K562 (cell line): Measurements from ENCODE around the gene LCLAT1. TPM values are rescaled to one million over a fixed set of nuclear protein-coding genes. Genes with fewer than 3 reads are reported as not detected.

Experiments
- ATAC-seq: fragments of 200-7000 bp; cut with Tn5 transposase; 3 replicates; pipeline ENCODE4 v1.9.1; 2020; ENCODE audit warnings: moderate library complexity
- BruUV-seq: library from RNA; stranded (reverse); fragments of 400-500 nt; replicated peaks from 2 replicates; lab custom pipeline; 2021; lab: Mats Ljungman, UMichigan
- CTCF ChIA-PET: fragments of 300-600 bp; formaldehyde crosslinking; extraction: SDS; loops from one replicate; lab custom pipeline; 2021; ENCODE audit warnings: low intra/inter-chr PET ratio; lab: Yijun Ruan, JAX
- POLR2A ChIA-PET: fragments of 300-600, 350-650 bp; sonication (Branson Sonifier 250); formaldehyde crosslinking; extraction: SDS; loops from one replicate; lab custom pipeline; 2021; ENCODE audit warnings: antibody characterized with exemption, inconsistent platforms; lab: Yijun Ruan, JAX
- DNase-seq, 4 experiments: peaks; one replicate each; pipeline versions ENCODE4 v3.0.0 to v3.0.0-alpha.2; 2011 to 2018; ENCODE audit warnings: low spot score in 3 of 4, mixed read lengths in 3 of 4; ENCODE audit errors: extremely low read depth in 1 of 4
- FAIRE-seq: peaks from 2 replicates; lab custom pipeline; 2011; peaks lifted over from hg19 to GRCh38; lab: Jason Lieb, UNC
- H2AFZ ChIP-seq: 2 replicates; pipeline ENCODE4 v1.6.0; 2011; ENCODE audit warnings: low read depth, low read length, control low read depth, inconsistent platforms
- H3K27ac ChIP-seq: fragments of 200-600 bp; 3 replicates; pipeline ENCODE4 v1.8.0; 2011; ENCODE audit warnings: low read depth, mild to moderate bottlenecking, control low read depth, inconsistent platforms, low read length, moderate library complexity, mixed read lengths; ENCODE audit errors: extremely low read depth
- H3K27me3 ChIP-seq, 2 experiments: fragments of 300-600 bp in 1 of 2; 2 replicates in 1 of 2; 3 replicates in 1 of 2; pipeline versions ENCODE4 v1.6.0 to v1.8.0; 2011; ENCODE audit warnings: inconsistent platforms in 2 of 2, low read length in 2 of 2, mild to moderate bottlenecking in 1 of 2, mixed read lengths in 1 of 2, moderate library complexity in 1 of 2; ENCODE audit not compliant: control insufficient read depth in 2 of 2, insufficient read depth in 2 of 2
- H3K36me3 ChIP-seq: fragments of 300-600 bp; 3 replicates; pipeline ENCODE4 v1.8.0; 2011; ENCODE audit warnings: mild to moderate bottlenecking, low read length, inconsistent platforms; ENCODE audit not compliant: control insufficient read depth, insufficient read depth
- H3K4me1 ChIP-seq, 2 experiments: fragments of 200-600 bp in 1 of 2; replicated peaks in 1 of 2; 2 replicates in 1 of 2; 3 replicates in 1 of 2; pipeline versions ENCODE4 v1.5.1 to v1.8.0; 2011; ENCODE audit warnings: inconsistent platforms in 2 of 2, low read length in 2 of 2, mild to moderate bottlenecking in 1 of 2, mixed read lengths in 1 of 2, moderate library complexity in 1 of 2; ENCODE audit not compliant: control insufficient read depth in 2 of 2, insufficient read depth in 2 of 2
- H3K4me2 ChIP-seq: 2 replicates; pipeline ENCODE4 v1.6.1; 2011; ENCODE audit warnings: low read length, control low read depth, inconsistent platforms, mixed read lengths; ENCODE audit not compliant: insufficient read depth
- H3K4me3 ChIP-seq: fragments of 200-600 bp; sonication (generic), shearing (Covaris generic); 2 replicates; pipeline ENCODE4 v1.5.1; 2016; ENCODE audit warnings: control low read depth, inconsistent platforms
- H3K79me2 ChIP-seq: fragments of 200-600 bp; 3 replicates; pipeline ENCODE4 v1.8.0; 2011; ENCODE audit warnings: low read length, inconsistent platforms; ENCODE audit not compliant: control insufficient read depth, insufficient read depth
- H3K9ac ChIP-seq, 2 experiments: 2 replicates each; pipeline versions ENCODE4 v1.6.0 to v1.6.1; 2011; ENCODE audit warnings: low read depth in 2 of 2, low read length in 2 of 2, control low read depth in 1 of 2, inconsistent platforms in 1 of 2, mild to moderate bottlenecking in 1 of 2, mixed read lengths in 1 of 2; ENCODE audit not compliant: insufficient read depth in 1 of 2
- H3K9me1 ChIP-seq: one replicate; pipeline ENCODE4 v1.6.0; 2011; ENCODE audit warnings: inconsistent platforms, mild to moderate bottlenecking, low read length, moderate library complexity; ENCODE audit not compliant: control insufficient read depth, insufficient read depth
- H3K9me3 ChIP-seq: replicated peaks from 2 replicates; pipeline ENCODE4 v1.5.1; 2011; ENCODE audit warnings: low read depth, low read length, inconsistent platforms; ENCODE audit not compliant: control insufficient read depth, insufficient read depth
- H4K20me1 ChIP-seq: replicated peaks from 2 replicates; pipeline ENCODE4 v1.6.1; 2011; ENCODE audit warnings: low read length, inconsistent platforms, mixed read lengths; ENCODE audit not compliant: control insufficient read depth, insufficient read depth
- DNMT1 ChIP-seq: fragments of 450-650 bp; IDR thresholded peaks from 2 replicates; pipeline ENCODE4 v1.6.1; 2016; ENCODE audit warnings: antibody characterized with exemption, mild to moderate bottlenecking
- GTF2A2 ChIP-seq: IDR thresholded peaks from 2 replicates; pipeline ENCODE4 v1.6.1; 2016; ENCODE audit warnings: mild to moderate bottlenecking, missing genetic modification characterization, missing compliant biosample characterization
- HMGN3 ChIP-seq: IDR thresholded peaks from 2 replicates; pipeline ENCODE4 v1.6.1; 2011; ENCODE audit warnings: borderline replicate concordance, low read depth, mild to moderate bottlenecking, mixed read lengths, low read length; ENCODE audit not compliant: insufficient read length; ENCODE audit errors: extremely low read depth
- HOXB6 ChIP-seq: fragments of 250-450 bp; sonication (Bioruptor Pico); IDR thresholded peaks from 2 replicates; pipeline ENCODE4 v1.5.1; 2022; ENCODE audit warnings: mild to moderate bottlenecking, borderline replicate concordance
- KHSRP ChIP-seq: fragments of 450-650 bp; IDR thresholded peaks from 2 replicates; pipeline ENCODE4 v1.6.1; 2017
- MTA1 ChIP-seq: fragments of 450-650 bp; IDR thresholded peaks from 2 replicates; pipeline ENCODE4 v1.6.1; 2017; ENCODE audit warnings: borderline replicate concordance
- NCOA6 ChIP-seq: fragments of 450-650 bp; IDR thresholded peaks from 2 replicates; pipeline ENCODE4 v1.6.1; 2017; ENCODE audit warnings: mild to moderate bottlenecking
- TAL1 ChIP-seq: fragments of 450-650 bp; IDR thresholded peaks from 2 replicates; pipeline ENCODE4 v1.6.1; 2016; ENCODE audit warnings: mild to moderate bottlenecking
- ZBED1 ChIP-seq: IDR thresholded peaks from 2 replicates; pipeline ENCODE4 v1.6.1; 2014
- ZNF140 ChIP-seq: fragments of 250-450 bp; sonication (Bioruptor Pico); IDR thresholded peaks from 2 replicates; pipeline ENCODE4 v1.8.0; 2021; ENCODE audit warnings: moderate library complexity, mild to moderate bottlenecking, inconsistent platforms
- ZNF431 ChIP-seq: sonication (generic); formaldehyde crosslinking; IDR thresholded peaks from 2 replicates; pipeline ENCODE4 v1.8.0; 2022; ENCODE audit warnings: mild to moderate bottlenecking, missing genetic modification reagents
- ZNF507 ChIP-seq: conservative IDR thresholded peaks from 2 replicates; pipeline ENCODE4 v1.6.1; 2017; ENCODE audit warnings: missing genetic modification characterization, missing compliant biosample characterization
- ZNF511 ChIP-seq: sonication (generic); formaldehyde crosslinking; IDR thresholded peaks from 2 replicates; pipeline ENCODE4 v1.8.0; 2022; ENCODE audit warnings: mild to moderate bottlenecking, missing genetic modification reagents
- WGBS: fragments of 100-300 bp; shearing (Covaris generic); methylation state at CpG from one replicate; pipeline ENCODE4 v1.1.6; 2016; ENCODE audit warnings: low coverage, mixed read lengths; ENCODE audit not compliant: insufficient coverage; ENCODE audit errors: missing lambda C conversion rate; 5-methylcytosine and 5-hydroxymethylcytosine counted together
- in situ Hi-C: fragments of 300-500 bp; cut with MboI; formaldehyde crosslinking; loops from 4 replicates; pipeline ENCODE4 v1.15.0; 2018; ENCODE audit warnings: inconsistent platforms, mixed read lengths
- intact Hi-C: fragments of 100-400 bp; cut with micrococcal nuclease; formaldehyde crosslinking; loops from 2 replicates; pipeline ENCODE4 v1.14.2; 2022
- polyA plus RNA-seq, 8 experiments: library from polyadenylated mRNA; depleted of rRNA in 4 of 8; stranded (reverse) in 5 of 8; unstranded in 3 of 8; fragments of >200 nt; fragmentation: Nextera tagmentation in 2 of 8; fragmentation: Illumina TruSeq in 1 of 8; extraction: Ambion mirVana in 2 of 8; extraction: Trizol in 1 of 8; gene quantifications; 2 replicates each; pipeline versions ENCODE4 v1.2.1 to v1.2.3, GENCODE V29; 2011 to 2014; ENCODE audit warnings: inconsistent platforms in 1 of 8, missing spikeins in 1 of 8
- total RNA-seq, 7 experiments: library from RNA; depleted of rRNA in 6 of 7; stranded (reverse); fragments of >200 nt in 6 of 7; fragmentation: Illumina TruSeq in 2 of 7; extraction: Trizol in 2 of 7; gene quantifications; 2 replicates each; pipeline versions ENCODE4 v1.2.1 to v1.2.3, GENCODE V29; 2011 to 2021; ENCODE audit warnings: low replicate concordance in 1 of 7
- TF ChIP-seq, protein P1 (sequence below): sonication (generic); formaldehyde crosslinking; IDR thresholded peaks from 2 replicates; pipeline ENCODE4 v1.8.0; 2023; ENCODE audit warnings: mild to moderate bottlenecking, missing genetic modification reagents
- TF ChIP-seq, protein P2 (sequence below), 3 experiments: fragments of 200-800 bp in 1 of 3; fragments of 250-450 bp in 1 of 3; fragments of 450-650 bp in 1 of 3; sonication (Bioruptor Pico) in 1 of 3; sonication (Bioruptor generic) in 1 of 3; formaldehyde crosslinking in 1 of 3; IDR thresholded peaks; 2 replicates each; pipeline versions ENCODE4 v1.6.1 to v1.8.0; 2016 to 2022; ENCODE audit warnings: mild to moderate bottlenecking in 2 of 3, missing genetic modification characterization in 2 of 3, missing compliant biosample characterization in 1 of 3, moderate library complexity in 1 of 3

The LCLAT1 gene
- total and polyA plus RNA-seq, 9 of the 15 experiments (the other 6 are each of a cell fraction or from before 2014, with no cell fraction given) = 8.9 to 63.3 (median 25.4) TPM

DNA sequence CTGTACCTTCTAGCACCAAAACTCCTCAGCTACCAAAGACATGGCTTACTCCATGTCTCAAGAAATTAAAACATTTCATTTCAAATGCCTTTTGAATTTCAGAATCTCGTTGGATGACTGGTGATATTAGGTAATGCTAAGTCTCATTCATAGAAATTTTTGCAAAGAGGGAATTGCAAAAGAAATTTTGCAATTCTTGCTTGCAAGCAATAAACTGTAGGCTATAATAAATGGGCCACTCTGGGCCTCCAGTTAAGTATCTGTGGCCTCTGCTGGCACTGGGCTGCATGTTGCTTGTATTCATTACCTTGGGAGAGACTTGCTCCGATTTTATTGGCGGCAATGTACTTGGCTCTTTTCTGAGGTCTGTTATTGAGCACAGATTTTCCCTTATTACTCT, 2.8 kb upstream of the LCLAT1 start:
- H3K79me2 ChIP-seq = peaks cover 25% of the 10 kb centered on the region
- H3K9me3 ChIP-seq = no peaks in the 10 kb centered on the region
- no peak overlapping the region for H2AFZ ChIP-seq
- no peaks in the 10 kb centered on the region for H4K20me1 ChIP-seq
- no peak overlapping the region for H3K27ac ChIP-seq
- peaks cover 19 to 26% of the 10 kb centered on the region in 2 experiments for H3K4me1 ChIP-seq
- ATAC-seq (no peak), FAIRE-seq (no peak), DNase-seq (no peak)
- H3K4me3 ChIP-seq = no peak overlapping the region
- BruUV-seq = no TSS peak
- intact Hi-C loops (loop anchor here (10.0 kb wide), 1 partner anchor 209 kb away; the partner anchor contains the start of gene LBH), in situ Hi-C loops (no loop called here)
- ChIA-PET POLR2A (no interaction called here), CTCF (no interaction called here)
- no peaks in the 10 kb centered on the region; the same call in 2 of the 3 replicates for H3K36me3 ChIP-seq
- TF ChIP-seq ZNF507 (tag) = no peak
- TF ChIP-seq ZNF431 (CRISPR knock-in tag) = no peak
- no peak for TF ChIP-seq NCOA6
- TF ChIP-seq TAL1 = no peak
- TF ChIP-seq GTF2A2 (tag) = no peak
- TF ChIP-seq HMGN3 = no peak
- TF ChIP-seq, protein P1, sequence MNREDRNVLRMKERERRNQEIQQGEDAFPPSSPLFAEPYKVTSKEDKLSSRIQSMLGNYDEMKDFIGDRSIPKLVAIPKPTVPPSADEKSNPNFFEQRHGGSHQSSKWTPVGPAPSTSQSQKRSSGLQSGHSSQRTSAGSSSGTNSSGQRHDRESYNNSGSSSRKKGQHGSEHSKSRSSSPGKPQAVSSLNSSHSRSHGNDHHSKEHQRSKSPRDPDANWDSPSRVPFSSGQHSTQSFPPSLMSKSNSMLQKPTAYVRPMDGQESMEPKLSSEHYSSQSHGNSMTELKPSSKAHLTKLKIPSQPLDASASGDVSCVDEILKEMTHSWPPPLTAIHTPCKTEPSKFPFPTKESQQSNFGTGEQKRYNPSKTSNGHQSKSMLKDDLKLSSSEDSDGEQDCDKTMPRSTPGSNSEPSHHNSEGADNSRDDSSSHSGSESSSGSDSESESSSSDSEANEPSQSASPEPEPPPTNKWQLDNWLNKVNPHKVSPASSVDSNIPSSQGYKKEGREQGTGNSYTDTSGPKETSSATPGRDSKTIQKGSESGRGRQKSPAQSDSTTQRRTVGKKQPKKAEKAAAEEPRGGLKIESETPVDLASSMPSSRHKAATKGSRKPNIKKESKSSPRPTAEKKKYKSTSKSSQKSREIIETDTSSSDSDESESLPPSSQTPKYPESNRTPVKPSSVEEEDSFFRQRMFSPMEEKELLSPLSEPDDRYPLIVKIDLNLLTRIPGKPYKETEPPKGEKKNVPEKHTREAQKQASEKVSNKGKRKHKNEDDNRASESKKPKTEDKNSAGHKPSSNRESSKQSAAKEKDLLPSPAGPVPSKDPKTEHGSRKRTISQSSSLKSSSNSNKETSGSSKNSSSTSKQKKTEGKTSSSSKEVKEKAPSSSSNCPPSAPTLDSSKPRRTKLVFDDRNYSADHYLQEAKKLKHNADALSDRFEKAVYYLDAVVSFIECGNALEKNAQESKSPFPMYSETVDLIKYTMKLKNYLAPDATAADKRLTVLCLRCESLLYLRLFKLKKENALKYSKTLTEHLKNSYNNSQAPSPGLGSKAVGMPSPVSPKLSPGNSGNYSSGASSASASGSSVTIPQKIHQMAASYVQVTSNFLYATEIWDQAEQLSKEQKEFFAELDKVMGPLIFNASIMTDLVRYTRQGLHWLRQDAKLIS (CRISPR knock-in tag) = no peak
- no peak for TF ChIP-seq ZNF511
- TF ChIP-seq ZBED1 = no peak
- no peak for TF ChIP-seq DNMT1
- no peak for TF ChIP-seq HOXB6 (CRISPR knock-in tag)
- TF ChIP-seq ZNF140 (CRISPR knock-in tag) = no peak
- no peak for TF ChIP-seq MTA1
- TF ChIP-seq KHSRP = no peak
- TF ChIP-seq, protein P2, sequence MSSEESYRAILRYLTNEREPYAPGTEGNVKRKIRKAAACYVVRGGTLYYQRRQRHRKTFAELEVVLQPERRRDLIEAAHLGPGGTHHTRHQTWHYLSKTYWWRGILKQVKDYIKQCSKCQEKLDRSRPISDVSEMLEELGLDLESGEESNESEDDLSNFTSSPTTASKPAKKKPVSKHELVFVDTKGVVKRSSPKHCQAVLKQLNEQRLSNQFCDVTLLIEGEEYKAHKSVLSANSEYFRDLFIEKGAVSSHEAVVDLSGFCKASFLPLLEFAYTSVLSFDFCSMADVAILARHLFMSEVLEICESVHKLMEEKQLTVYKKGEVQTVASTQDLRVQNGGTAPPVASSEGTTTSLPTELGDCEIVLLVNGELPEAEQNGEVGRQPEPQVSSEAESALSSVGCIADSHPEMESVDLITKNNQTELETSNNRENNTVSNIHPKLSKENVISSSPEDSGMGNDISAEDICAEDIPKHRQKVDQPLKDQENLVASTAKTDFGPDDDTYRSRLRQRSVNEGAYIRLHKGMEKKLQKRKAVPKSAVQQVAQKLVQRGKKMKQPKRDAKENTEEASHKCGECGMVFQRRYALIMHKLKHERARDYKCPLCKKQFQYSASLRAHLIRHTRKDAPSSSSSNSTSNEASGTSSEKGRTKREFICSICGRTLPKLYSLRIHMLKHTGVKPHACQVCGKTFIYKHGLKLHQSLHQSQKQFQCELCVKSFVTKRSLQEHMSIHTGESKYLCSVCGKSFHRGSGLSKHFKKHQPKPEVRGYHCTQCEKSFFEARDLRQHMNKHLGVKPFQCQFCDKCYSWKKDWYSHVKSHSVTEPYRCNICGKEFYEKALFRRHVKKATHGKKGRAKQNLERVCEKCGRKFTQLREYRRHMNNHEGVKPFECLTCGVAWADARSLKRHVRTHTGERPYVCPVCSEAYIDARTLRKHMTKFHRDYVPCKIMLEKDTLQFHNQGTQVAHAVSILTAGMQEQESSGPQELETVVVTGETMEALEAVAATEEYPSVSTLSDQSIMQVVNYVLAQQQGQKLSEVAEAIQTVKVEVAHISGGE (CRISPR knock-in tag; IDR thresholded peaks at IDR 0.05) = no peak
- H3K9ac ChIP-seq = no peak overlapping the region
- H3K27me3 ChIP-seq = no peaks in the 10 kb centered on the region
- no peak overlapping the region for H3K4me2 ChIP-seq
- 59% methylated on average over 3 of the region's 3 CpGs for WGBS
- H3K9me1 ChIP-seq = no peaks in the 10 kb centered on the region
